H1 (cell line): Measurements from ENCODE around the gene GAST. TPM values are rescaled to one million over a fixed set of nuclear protein-coding genes. Genes with fewer than 3 reads are reported as not detected.

ENCODE experiments used
- CTCF ChIA-PET: fragments of 300-600 bp; sonication (Branson Sonifier 250); formaldehyde crosslinking; loops from one replicate; lab custom pipeline; 2021; ENCODE audit not compliant: partially characterized antibody; lab: Charles Lee
- POLR2A ChIA-PET: fragments of 300-600 bp; sonication (Branson Sonifier 250); formaldehyde crosslinking; loops from one replicate; lab custom pipeline; 2021; ENCODE audit warnings: inconsistent platforms; ENCODE audit not compliant: partially characterized antibody; lab: Charles Lee
- DNase-seq, 2 experiments: peaks; one replicate each; pipeline versions ENCODE4 v3.0.0 to v3.0.0-alpha.2; 2010 to 2022; ENCODE audit warnings: low spot score in 2 of 2, low read depth in 1 of 2, mixed read lengths in 1 of 2
- FAIRE-seq: peaks from 2 replicates; lab custom pipeline; 2011; peaks lifted over from hg19 to GRCh38; lab: Jason Lieb, UNC
- H2AFZ ChIP-seq: 2 replicates; pipeline ENCODE4 v1.8.1; 2012; ENCODE audit warnings: low read length, inconsistent platforms
- H2AK5ac ChIP-seq: 2 replicates; pipeline ENCODE4 v1.6.1; 2013; ENCODE audit warnings: low read depth, low read length
- H2BK120ac ChIP-seq: replicated peaks from 2 replicates; pipeline ENCODE3; 2013; ENCODE audit warnings: low read depth, low read length, inconsistent platforms
- H2BK12ac ChIP-seq: 2 replicates; pipeline ENCODE4 v1.6.1; 2013; ENCODE audit warnings: low read depth, low read length
- H2BK15ac ChIP-seq: 2 replicates; pipeline ENCODE4 v1.6.1; 2013; ENCODE audit warnings: low read length
- H2BK20ac ChIP-seq: 2 replicates; pipeline ENCODE4 v1.6.1; 2013; ENCODE audit warnings: low read length
- H2BK5ac ChIP-seq: 2 replicates; pipeline ENCODE4 v1.6.1; 2013; ENCODE audit warnings: low read depth, low read length
- H3K14ac ChIP-seq: 2 replicates; pipeline ENCODE4 v1.6.1; 2013; ENCODE audit warnings: inconsistent platforms; ENCODE audit not compliant: insufficient read length
- H3K18ac ChIP-seq: 2 replicates; pipeline ENCODE4 v1.6.1; 2013; ENCODE audit warnings: low read length; ENCODE audit errors: extremely low read depth
- H3K23ac ChIP-seq: 2 replicates; pipeline ENCODE4 v1.6.1; 2013; ENCODE audit warnings: inconsistent platforms; ENCODE audit not compliant: insufficient read length
- H3K23me2 ChIP-seq: 2 replicates; pipeline ENCODE4 v1.6.1; 2013; ENCODE audit warnings: low read depth, low read length
- H3K27ac ChIP-seq: 2 replicates; pipeline ENCODE4 v1.6.1; 2011; ENCODE audit warnings: low read depth, low read length, inconsistent platforms
- H3K27me3 ChIP-seq, 4 experiments: replicated peaks in 1 of 4; 1 replicate in 1 of 4; 2 replicates in 3 of 4; pipeline versions ENCODE4 v1.6.1 to v1.8.1; 2011 to 2013; ENCODE audit warnings: low read length in 3 of 4, mild to moderate bottlenecking in 3 of 4, inconsistent platforms in 2 of 4, mixed read lengths in 2 of 4, moderate library complexity in 1 of 4; ENCODE audit not compliant: control insufficient read depth in 3 of 4, insufficient read depth in 3 of 4; ENCODE audit errors: extremely low read depth in 1 of 4
- H3K36me3 ChIP-seq, 4 experiments: 2 replicates each; pipeline versions ENCODE4 v1.6.1 to v1.8.1; 2011 to 2013; ENCODE audit warnings: mild to moderate bottlenecking in 4 of 4, low read length in 3 of 4, moderate library complexity in 2 of 4, control low read depth in 1 of 4, inconsistent platforms in 1 of 4; ENCODE audit not compliant: insufficient read depth in 4 of 4, control insufficient read depth in 2 of 4
- H3K4ac ChIP-seq: replicated peaks from 2 replicates; pipeline ENCODE3; 2013; ENCODE audit warnings: low read length, low read depth, mixed read lengths, inconsistent platforms; ENCODE audit not compliant: insufficient read length
- H3K4me1 ChIP-seq, 4 experiments: replicated peaks in 1 of 4; 1 replicate in 1 of 4; 2 replicates in 3 of 4; pipeline versions ENCODE4 v1.6.1 to v1.8.1; 2011 to 2013; ENCODE audit warnings: low read length in 3 of 4, inconsistent platforms in 2 of 4, mixed read lengths in 1 of 4; ENCODE audit not compliant: insufficient read depth in 4 of 4, control insufficient read depth in 3 of 4
- H3K4me2 ChIP-seq, 2 experiments: 2 replicates each; pipeline versions ENCODE4 v1.6.1 to v1.8.1; 2011 to 2013; ENCODE audit warnings: low read depth in 2 of 2, low read length in 2 of 2, control low read depth in 1 of 2, inconsistent platforms in 1 of 2, mild to moderate bottlenecking in 1 of 2; ENCODE audit not compliant: insufficient read depth in 1 of 2
- H3K4me3 ChIP-seq, 4 experiments: fragments of 200-600, 300-600 bp in 1 of 4; sonication (generic), shearing (Covaris generic), sonication (Bioruptor Twin) in 1 of 4; 2 replicates each; pipeline versions ENCODE4 v1.5.1 to v1.8.1; 2011 to 2016; ENCODE audit warnings: low read length in 4 of 4, low read depth in 3 of 4, control low read depth in 2 of 4, inconsistent platforms in 2 of 4, mild to moderate bottlenecking in 2 of 4, mixed read lengths in 1 of 4, moderate library complexity in 1 of 4; ENCODE audit not compliant: insufficient read depth in 2 of 4; ENCODE audit errors: extremely low read depth in 1 of 4
- H3K56ac ChIP-seq: replicated peaks from 2 replicates; pipeline ENCODE3; 2013; ENCODE audit warnings: low read depth, mild to moderate bottlenecking, mixed read lengths, low read length, inconsistent platforms; ENCODE audit not compliant: insufficient read length
- H3K79me1 ChIP-seq: 2 replicates; pipeline ENCODE4 v1.6.1; 2013; ENCODE audit warnings: low read depth, low read length, control low read depth
- H3K79me2 ChIP-seq, 2 experiments: 2 replicates each; pipeline versions ENCODE4 v1.6.1 to v1.8.1; 2012 to 2013; ENCODE audit warnings: low read length in 2 of 2, mild to moderate bottlenecking in 2 of 2, inconsistent platforms in 1 of 2; ENCODE audit not compliant: insufficient read depth in 2 of 2, control insufficient read depth in 1 of 2
- H3K9ac ChIP-seq, 4 experiments: replicated peaks in 1 of 4; 1 replicate in 1 of 4; 2 replicates in 3 of 4; pipeline versions ENCODE4 v1.6.1 to v1.8.1; 2011 to 2013; ENCODE audit warnings: low read depth in 3 of 4, low read length in 3 of 4, control low read depth in 2 of 4, mild to moderate bottlenecking in 2 of 4, moderate library complexity in 2 of 4, inconsistent platforms in 1 of 4; ENCODE audit errors: extremely low read depth in 1 of 4
- H3K9me3 ChIP-seq, 2 experiments: 2 replicates each; pipeline versions ENCODE4 v1.6.1 to v1.8.1; 2012 to 2013; ENCODE audit warnings: mild to moderate bottlenecking in 2 of 2, moderate library complexity in 2 of 2, control low read depth in 1 of 2, inconsistent platforms in 1 of 2, low read depth in 1 of 2, low read length in 1 of 2, mixed read lengths in 1 of 2; ENCODE audit not compliant: insufficient read depth in 2 of 2
- H4K20me1 ChIP-seq, 2 experiments: replicated peaks in 1 of 2; 2 replicates each; pipeline versions ENCODE3 to v1.8.1; 2011 to 2013; ENCODE audit warnings: inconsistent platforms in 2 of 2, low read length in 2 of 2, mild to moderate bottlenecking in 1 of 2; ENCODE audit not compliant: insufficient read depth in 2 of 2, control insufficient read depth in 1 of 2
- H4K5ac ChIP-seq: 2 replicates; pipeline ENCODE4 v1.6.1; 2013; ENCODE audit warnings: low read length, low read depth, mixed read lengths, inconsistent platforms; ENCODE audit not compliant: insufficient read length
- H4K8ac ChIP-seq: 2 replicates; pipeline ENCODE4 v1.8.0; 2013; ENCODE audit warnings: mild to moderate bottlenecking, moderate library complexity, low read length, inconsistent platforms; ENCODE audit not compliant: insufficient read depth; ENCODE audit errors: extremely low read depth
- H4K91ac ChIP-seq: replicated peaks from 2 replicates; pipeline ENCODE3; 2013; ENCODE audit warnings: low read length, mixed read lengths, inconsistent platforms; ENCODE audit not compliant: insufficient read length
- BACH1 ChIP-seq: IDR thresholded peaks from 2 replicates; pipeline ENCODE4 v1.6.1; 2012; ENCODE audit warnings: low read length, improper control_type of control experiment
- BRCA1 ChIP-seq: IDR thresholded peaks from 2 replicates; pipeline ENCODE4 v1.6.1; 2012; ENCODE audit warnings: low read depth, low read length, improper control_type of control experiment
- CTBP2 ChIP-seq: IDR thresholded peaks from 2 replicates; pipeline ENCODE4 v1.7.0; 2011; ENCODE audit warnings: borderline replicate concordance, mild to moderate bottlenecking, moderate library complexity, mixed read lengths, low read length; ENCODE audit not compliant: insufficient read depth, insufficient read length
- KDM1A ChIP-seq: fragments of 200-600, 300-600 bp; sonication (generic); IDR thresholded peaks from 2 replicates; pipeline ENCODE4 v1.7.1; 2016; ENCODE audit warnings: mild to moderate bottlenecking, low read length, borderline replicate concordance
- SP4 ChIP-seq: IDR thresholded peaks from 2 replicates; pipeline ENCODE4 v1.6.1; 2012; ENCODE audit warnings: low read length, inconsistent platforms
- SUZ12 ChIP-seq: fragments of 200-600 bp; sonication (generic); IDR thresholded peaks from 2 replicates; pipeline ENCODE4 v1.6.1; 2012; ENCODE audit warnings: mild to moderate bottlenecking, inconsistent platforms, low read length, moderate library complexity, mixed read lengths
- TCF12 ChIP-seq: IDR thresholded peaks from 2 replicates; pipeline ENCODE4 v1.6.1; 2011; ENCODE audit warnings: low read depth, mild to moderate bottlenecking, low read length
- WGBS, 2 experiments: shearing (Covaris generic) in 1 of 2; methylation state at CpG; one replicate each; pipeline versions ENCODE4 v1.1.6 to v1.1.7; 2013 to 2015; ENCODE audit warnings: low lambda C conversion rate in 2 of 2, mixed read lengths in 2 of 2, inconsistent platforms in 1 of 2, low coverage in 1 of 2, missing lambda C conversion rate in 1 of 2; ENCODE audit not compliant: insufficient replicate concordance in 2 of 2, insufficient coverage in 1 of 2, insufficient read length in 1 of 2; ENCODE audit errors: extremely low coverage in 1 of 2, missing lambda C conversion rate in 1 of 2; 5-methylcytosine and 5-hydroxymethylcytosine counted together
- polyA plus RNA-seq, 7 experiments: library from polyadenylated mRNA; depleted of rRNA in 3 of 7; stranded (reverse) in 5 of 7; unstranded in 2 of 7; fragments of >200 nt in 5 of 7; fragments of 200-250 nt in 2 of 7; gene quantifications; 1 replicate in 5 of 7; 2 replicates in 1 of 7; 4 replicates in 1 of 7; pipeline versions ENCODE4 v1.2.1 to v1.2.3, GENCODE V29; 2011 to 2013; ENCODE audit warnings: missing spikeins in 2 of 7, mixed read lengths in 2 of 7
- total RNA-seq: library from RNA; stranded (reverse); fragmentation: NEBNext Ultra II Directional; extraction: Animal tissue kit (Norgen Biotek cat#: 25700); gene quantifications from 2 replicates; pipeline ENCODE4 v1.2.1, GENCODE V29; 2021
- TF ChIP-seq, protein P1 (sequence below): IDR thresholded peaks from 2 replicates; pipeline ENCODE4 v1.6.1; 2012; ENCODE audit warnings: low read length, inconsistent platforms

The GAST gene
- total and polyA plus RNA-seq, 2 of the 8 experiments (the other 6 are each of a cell fraction or from before 2014, with no cell fraction given), result not detected

- H3K23ac ChIP-seq, result no peak overlapping the region
- H4K5ac ChIP-seq, result no peak overlapping the region
- ChIA-PET POLR2A (interaction anchor here (0.8 to 9.2 kb wide), 5 partner anchors 10 to 162 kb away, joined by 3 to 233 read pairs (median 4); partner anchors contain the start of gene EIF1), CTCF (interaction anchor here (0.6 to 7.1 kb wide), 8 partner anchors 10 to 1541 kb away, joined by 3 to 59 read pairs (median 6); no protein-coding TSS in a partner anchor)
- no peaks in the 10 kb centered on the region for H3K9me3 ChIP-seq
- H3K4me1 ChIP-seq, result peaks cover 2 to 22% (median 11%) of the 10 kb centered on the region in 4 experiments; a peak in 6 of 7 replicates
- no peak overlapping the region for H2BK20ac ChIP-seq
- 81% methylated on average over 5 of the region's 5 CpGs; no CpG with 5 or more reads in 1 of the 2 experiments for WGBS, 2 experiments
- no peak overlapping the region for H4K8ac ChIP-seq
- H2AFZ ChIP-seq, result no peak overlapping the region
- no peak for DNase-seq
- no peak overlapping the region for H3K4me3 ChIP-seq
- H2BK120ac ChIP-seq, result no peak overlapping the region
- no peaks in the 10 kb centered on the region for H3K79me1 ChIP-seq
- no peak overlapping the region for H2BK15ac ChIP-seq
- H3K79me2 ChIP-seq, result no peaks in the 10 kb centered on the region
- H3K9ac ChIP-seq, result no peak overlapping the region
- H3K27ac ChIP-seq, result no peak overlapping the region
- no peaks in the 10 kb centered on the region for H4K20me1 ChIP-seq
- no peak overlapping the region for H2BK5ac ChIP-seq
- H3K14ac ChIP-seq, result no peak overlapping the region
- H3K4ac ChIP-seq, result no peak overlapping the region
- H3K4me2 ChIP-seq, result no peak overlapping the region
- H3K23me2 ChIP-seq, result no peaks in the 10 kb centered on the region
- H2BK12ac ChIP-seq, result no peak overlapping the region
- H3K27me3 ChIP-seq, result no peaks in the 10 kb centered on the region
- no peak for FAIRE-seq
- no peak overlapping the region for H4K91ac ChIP-seq
- H3K56ac ChIP-seq, result no peak overlapping the region
- H3K18ac ChIP-seq, result no peak overlapping the region
- no peak overlapping the region for H2AK5ac ChIP-seq
- H3K36me3 ChIP-seq, result no peaks in the 10 kb centered on the region
- TF ChIP-seq, protein P1, sequence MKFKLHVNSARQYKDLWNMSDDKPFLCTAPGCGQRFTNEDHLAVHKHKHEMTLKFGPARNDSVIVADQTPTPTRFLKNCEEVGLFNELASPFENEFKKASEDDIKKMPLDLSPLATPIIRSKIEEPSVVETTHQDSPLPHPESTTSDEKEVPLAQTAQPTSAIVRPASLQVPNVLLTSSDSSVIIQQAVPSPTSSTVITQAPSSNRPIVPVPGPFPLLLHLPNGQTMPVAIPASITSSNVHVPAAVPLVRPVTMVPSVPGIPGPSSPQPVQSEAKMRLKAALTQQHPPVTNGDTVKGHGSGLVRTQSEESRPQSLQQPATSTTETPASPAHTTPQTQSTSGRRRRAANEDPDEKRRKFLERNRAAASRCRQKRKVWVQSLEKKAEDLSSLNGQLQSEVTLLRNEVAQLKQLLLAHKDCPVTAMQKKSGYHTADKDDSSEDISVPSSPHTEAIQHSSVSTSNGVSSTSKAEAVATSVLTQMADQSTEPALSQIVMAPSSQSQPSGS, result no peak
- no peak for TF ChIP-seq KDM1A
- TF ChIP-seq SP4, result no peak
- no peak for TF ChIP-seq TCF12
- TF ChIP-seq BACH1, result no peak
- no peak for TF ChIP-seq SUZ12
- TF ChIP-seq BRCA1, result no peak
- TF ChIP-seq CTBP2, result no peak
These were observed 32.2 kb upstream of the GAST start for GRCh38 chr17:41679740-41680425.
